K562 (cell line): ENCODE measurements around the gene SLC16A1. TPM values are rescaled to one million over a fixed set of nuclear protein-coding genes. Genes with fewer than 3 reads are reported as not detected.
A peak's percentile ranks its signal among the peaks of the same experiment; 100 is the strongest.

Source experiments
- LARP7 ChIP-seq: fragments of 450-650 bp; IDR thresholded peaks from 2 replicates; pipeline ENCODE4 v1.6.1; 2016
- PML ChIP-seq: IDR thresholded peaks from 2 replicates; pipeline ENCODE4 v1.6.1; 2012; ENCODE audit warnings: low read length, inconsistent platforms
- RBM14 ChIP-seq: fragments of 200-400 bp; formaldehyde crosslinking; IDR thresholded peaks from 2 replicates; pipeline ENCODE4 v1.6.1; 2018; ENCODE audit warnings: low read depth, mild to moderate bottlenecking, low read length, moderate library complexity, borderline replicate concordance; ENCODE audit not compliant: insufficient read depth
- RCOR1 ChIP-seq, 2 experiments: IDR thresholded peaks; 2 replicates each; pipeline ENCODE4 v1.6.1; 2012; ENCODE audit warnings: low read depth in 2 of 2, low read length in 2 of 2, borderline replicate concordance in 1 of 2, improper control_type of control experiment in 1 of 2
- STAG1 ChIP-seq: sonication (generic); formaldehyde crosslinking; IDR thresholded peaks from 2 replicates; pipeline ENCODE4 v1.5.0; 2020; ENCODE audit warnings: missing genetic modification reagents, borderline replicate concordance
- ZC3H8 ChIP-seq: fragments of 450-650 bp; IDR thresholded peaks from 2 replicates; pipeline ENCODE4 v1.6.1; 2017
- ZNF175 ChIP-seq: fragments of 200-800 bp; sonication (Bioruptor generic); IDR thresholded peaks from 2 replicates; pipeline ENCODE4 v1.6.1; 2016; ENCODE audit warnings: low read depth, mild to moderate bottlenecking, missing genetic modification characterization, missing compliant biosample characterization
- polyA plus RNA-seq, 8 experiments: library from polyadenylated mRNA; depleted of rRNA in 4 of 8; stranded (reverse) in 5 of 8; unstranded in 3 of 8; fragments of >200 nt; fragmentation: Nextera tagmentation in 2 of 8; fragmentation: Illumina TruSeq in 1 of 8; extraction: Ambion mirVana in 2 of 8; extraction: Trizol in 1 of 8; gene quantifications; 2 replicates each; pipeline versions ENCODE4 v1.2.1 to v1.2.3, GENCODE V29; 2011 to 2014; ENCODE audit warnings: inconsistent platforms in 1 of 8, missing spikeins in 1 of 8
- total RNA-seq, 7 experiments: library from RNA; depleted of rRNA in 6 of 7; stranded (reverse); fragments of >200 nt in 6 of 7; fragmentation: Illumina TruSeq in 2 of 7; extraction: Trizol in 2 of 7; gene quantifications; 2 replicates each; pipeline versions ENCODE4 v1.2.1 to v1.2.3, GENCODE V29; 2011 to 2021; ENCODE audit warnings: low replicate concordance in 1 of 7
- TF ChIP-seq, protein P1 (sequence below): fragments of 450-650 bp; IDR thresholded peaks from 2 replicates; pipeline ENCODE4 v1.7.1; 2018; ENCODE audit warnings: mild to moderate bottlenecking, low read depth; ENCODE audit not compliant: partially characterized antibody
- TF ChIP-seq, protein P2 (sequence below), 2 experiments: fragments of 450-650 bp; conservative IDR thresholded peaks; 2 replicates each; pipeline ENCODE4 v1.6.1; 2017; ENCODE audit warnings: mild to moderate bottlenecking in 2 of 2, moderate library complexity in 2 of 2
- TF ChIP-seq, protein P3 (sequence below): fragments of 450-650 bp; formaldehyde crosslinking; IDR thresholded peaks from 2 replicates; pipeline ENCODE4 v1.4.0; 2020; ENCODE audit warnings: mild to moderate bottlenecking
- TF ChIP-seq, protein P4 (sequence below), 2 experiments: fragments of 150-350 bp in 1 of 2; IDR thresholded peaks; 2 replicates each; pipeline ENCODE4 v1.6.1; 2012 to 2016; ENCODE audit warnings: low read depth in 2 of 2, low read length in 2 of 2, mild to moderate bottlenecking in 1 of 2, moderate library complexity in 1 of 2
- TF ChIP-seq, protein P5 (sequence below): IDR thresholded peaks from 3 replicates; pipeline ENCODE4 v1.6.1; 2011; ENCODE audit warnings: borderline replicate concordance, mild to moderate bottlenecking; ENCODE audit not compliant: insufficient read length, insufficient read depth
- TF ChIP-seq, protein P6 (sequence below): sonication (generic); formaldehyde crosslinking; IDR thresholded peaks from 2 replicates; pipeline ENCODE4 v1.9.0; 2022; ENCODE audit warnings: mild to moderate bottlenecking, missing genetic modification reagents

SLC16A1 gene
- total and polyA plus RNA-seq, 9 of the 15 experiments (the other 6 are each of a cell fraction or from before 2014, with no cell fraction given) = 73.1 to 244 (median 117) TPM

DNA sequence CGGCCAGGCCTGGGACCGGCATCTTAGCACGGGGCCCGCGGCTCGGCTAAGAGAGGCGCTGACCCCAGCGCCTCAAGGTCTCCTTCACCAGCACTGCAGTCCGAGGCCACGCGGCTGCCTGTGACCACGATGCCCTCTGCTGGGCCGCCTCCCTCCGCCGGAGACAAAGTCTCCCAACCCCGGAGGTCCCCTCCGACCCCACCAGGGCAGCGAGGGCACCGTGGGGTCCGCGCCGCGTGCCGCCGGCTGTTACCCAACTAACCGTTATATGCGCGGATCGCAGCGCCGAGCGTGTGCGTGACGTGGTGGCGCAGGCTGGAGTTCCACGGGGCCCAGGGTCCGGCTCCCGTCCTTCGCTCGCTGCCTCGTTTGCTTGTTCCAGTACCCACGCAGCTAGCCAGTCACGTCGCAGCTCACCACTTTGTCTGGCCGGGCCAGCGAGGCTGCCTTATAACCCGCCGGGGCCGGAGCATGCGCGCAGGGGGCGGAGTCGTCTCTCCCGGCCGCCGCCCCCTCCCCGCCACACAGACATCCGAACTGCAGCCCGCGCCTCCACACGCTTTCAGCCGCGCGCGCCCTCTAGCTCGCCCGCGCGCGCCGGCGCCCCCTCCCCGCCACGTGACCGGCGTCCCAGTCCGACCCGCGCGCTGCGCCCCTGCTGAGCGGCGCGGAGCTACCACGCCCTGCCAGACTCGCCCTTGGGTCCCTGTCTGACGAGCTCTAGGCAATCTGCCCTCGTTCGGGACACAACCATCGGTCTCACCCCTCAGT is at the start of gene SLC16A1 (continued):
- TF ChIP-seq, protein P1, sequence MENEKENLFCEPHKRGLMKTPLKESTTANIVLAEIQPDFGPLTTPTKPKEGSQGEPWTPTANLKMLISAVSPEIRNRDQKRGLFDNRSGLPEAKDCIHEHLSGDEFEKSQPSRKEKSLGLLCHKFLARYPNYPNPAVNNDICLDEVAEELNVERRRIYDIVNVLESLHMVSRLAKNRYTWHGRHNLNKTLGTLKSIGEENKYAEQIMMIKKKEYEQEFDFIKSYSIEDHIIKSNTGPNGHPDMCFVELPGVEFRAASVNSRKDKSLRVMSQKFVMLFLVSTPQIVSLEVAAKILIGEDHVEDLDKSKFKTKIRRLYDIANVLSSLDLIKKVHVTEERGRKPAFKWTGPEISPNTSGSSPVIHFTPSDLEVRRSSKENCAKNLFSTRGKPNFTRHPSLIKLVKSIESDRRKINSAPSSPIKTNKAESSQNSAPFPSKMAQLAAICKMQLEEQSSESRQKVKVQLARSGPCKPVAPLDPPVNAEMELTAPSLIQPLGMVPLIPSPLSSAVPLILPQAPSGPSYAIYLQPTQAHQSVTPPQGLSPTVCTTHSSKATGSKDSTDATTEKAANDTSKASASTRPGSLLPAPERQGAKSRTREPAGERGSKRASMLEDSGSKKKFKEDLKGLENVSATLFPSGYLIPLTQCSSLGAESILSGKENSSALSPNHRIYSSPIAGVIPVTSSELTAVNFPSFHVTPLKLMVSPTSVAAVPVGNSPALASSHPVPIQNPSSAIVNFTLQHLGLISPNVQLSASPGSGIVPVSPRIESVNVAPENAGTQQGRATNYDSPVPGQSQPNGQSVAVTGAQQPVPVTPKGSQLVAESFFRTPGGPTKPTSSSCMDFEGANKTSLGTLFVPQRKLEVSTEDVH = no peak
- TF ChIP-seq, protein P2, sequence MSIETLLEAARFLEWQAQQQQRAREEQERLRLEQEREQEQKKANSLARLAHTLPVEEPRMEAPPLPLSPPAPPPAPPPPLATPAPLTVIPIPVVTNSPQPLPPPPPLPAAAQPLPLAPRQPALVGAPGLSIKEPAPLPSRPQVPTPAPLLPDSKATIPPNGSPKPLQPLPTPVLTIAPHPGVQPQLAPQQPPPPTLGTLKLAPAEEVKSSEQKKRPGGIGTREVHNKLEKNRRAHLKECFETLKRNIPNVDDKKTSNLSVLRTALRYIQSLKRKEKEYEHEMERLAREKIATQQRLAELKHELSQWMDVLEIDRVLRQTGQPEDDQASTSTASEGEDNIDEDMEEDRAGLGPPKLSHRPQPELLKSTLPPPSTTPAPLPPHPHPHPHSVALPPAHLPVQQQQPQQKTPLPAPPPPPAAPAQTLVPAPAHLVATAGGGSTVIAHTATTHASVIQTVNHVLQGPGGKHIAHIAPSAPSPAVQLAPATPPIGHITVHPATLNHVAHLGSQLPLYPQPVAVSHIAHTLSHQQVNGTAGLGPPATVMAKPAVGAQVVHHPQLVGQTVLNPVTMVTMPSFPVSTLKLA (conservative IDR thresholded peaks at IDR 0.05) = peak; percentile 83 to 91
- TF ChIP-seq ZC3H8 (no peak), RBM14 (no peak; the same call in 1 of the 2 replicates), RCOR1 (IDR thresholded peaks at IDR 0.05; ENCODE audit: borderline replicate concordance in 1 of 2, low read depth in 2 of 2, low read length in 2 of 2) (peak in 1 of 2 experiments; percentile 85; a peak in 2 of 4 replicates), ZNF175 (CRISPR knock-in tag) (no peak; the same call in 1 of the 2 replicates), PML (peak; percentile 80), STAG1 (CRISPR knock-in tag) (peak; percentile 31; the same call in 1 of the 2 replicates), LARP7 (peak; percentile 88; the same call in 1 of the 2 replicates)
- TF ChIP-seq, protein P3, sequence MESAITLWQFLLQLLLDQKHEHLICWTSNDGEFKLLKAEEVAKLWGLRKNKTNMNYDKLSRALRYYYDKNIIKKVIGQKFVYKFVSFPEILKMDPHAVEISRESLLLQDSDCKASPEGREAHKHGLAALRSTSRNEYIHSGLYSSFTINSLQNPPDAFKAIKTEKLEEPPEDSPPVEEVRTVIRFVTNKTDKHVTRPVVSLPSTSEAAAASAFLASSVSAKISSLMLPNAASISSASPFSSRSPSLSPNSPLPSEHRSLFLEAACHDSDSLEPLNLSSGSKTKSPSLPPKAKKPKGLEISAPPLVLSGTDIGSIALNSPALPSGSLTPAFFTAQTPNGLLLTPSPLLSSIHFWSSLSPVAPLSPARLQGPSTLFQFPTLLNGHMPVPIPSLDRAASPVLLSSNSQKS (CRISPR knock-in tag) = no peak
- TF ChIP-seq, protein P4, sequence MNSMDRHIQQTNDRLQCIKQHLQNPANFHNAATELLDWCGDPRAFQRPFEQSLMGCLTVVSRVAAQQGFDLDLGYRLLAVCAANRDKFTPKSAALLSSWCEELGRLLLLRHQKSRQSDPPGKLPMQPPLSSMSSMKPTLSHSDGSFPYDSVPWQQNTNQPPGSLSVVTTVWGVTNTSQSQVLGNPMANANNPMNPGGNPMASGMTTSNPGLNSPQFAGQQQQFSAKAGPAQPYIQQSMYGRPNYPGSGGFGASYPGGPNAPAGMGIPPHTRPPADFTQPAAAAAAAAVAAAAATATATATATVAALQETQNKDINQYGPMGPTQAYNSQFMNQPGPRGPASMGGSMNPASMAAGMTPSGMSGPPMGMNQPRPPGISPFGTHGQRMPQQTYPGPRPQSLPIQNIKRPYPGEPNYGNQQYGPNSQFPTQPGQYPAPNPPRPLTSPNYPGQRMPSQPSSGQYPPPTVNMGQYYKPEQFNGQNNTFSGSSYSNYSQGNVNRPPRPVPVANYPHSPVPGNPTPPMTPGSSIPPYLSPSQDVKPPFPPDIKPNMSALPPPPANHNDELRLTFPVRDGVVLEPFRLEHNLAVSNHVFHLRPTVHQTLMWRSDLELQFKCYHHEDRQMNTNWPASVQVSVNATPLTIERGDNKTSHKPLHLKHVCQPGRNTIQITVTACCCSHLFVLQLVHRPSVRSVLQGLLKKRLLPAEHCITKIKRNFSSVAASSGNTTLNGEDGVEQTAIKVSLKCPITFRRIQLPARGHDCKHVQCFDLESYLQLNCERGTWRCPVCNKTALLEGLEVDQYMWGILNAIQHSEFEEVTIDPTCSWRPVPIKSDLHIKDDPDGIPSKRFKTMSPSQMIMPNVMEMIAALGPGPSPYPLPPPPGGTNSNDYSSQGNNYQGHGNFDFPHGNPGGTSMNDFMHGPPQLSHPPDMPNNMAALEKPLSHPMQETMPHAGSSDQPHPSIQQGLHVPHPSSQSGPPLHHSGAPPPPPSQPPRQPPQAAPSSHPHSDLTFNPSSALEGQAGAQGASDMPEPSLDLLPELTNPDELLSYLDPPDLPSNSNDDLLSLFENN (IDR thresholded peaks at IDR 0.05; ENCODE audit: low read depth in 2 of 2, low read length in 2 of 2) = 0 out of 4 replicates have a peak, but pooled peaks of 1 of the 2 experiments have one; percentile 3
- TF ChIP-seq, protein P5, sequence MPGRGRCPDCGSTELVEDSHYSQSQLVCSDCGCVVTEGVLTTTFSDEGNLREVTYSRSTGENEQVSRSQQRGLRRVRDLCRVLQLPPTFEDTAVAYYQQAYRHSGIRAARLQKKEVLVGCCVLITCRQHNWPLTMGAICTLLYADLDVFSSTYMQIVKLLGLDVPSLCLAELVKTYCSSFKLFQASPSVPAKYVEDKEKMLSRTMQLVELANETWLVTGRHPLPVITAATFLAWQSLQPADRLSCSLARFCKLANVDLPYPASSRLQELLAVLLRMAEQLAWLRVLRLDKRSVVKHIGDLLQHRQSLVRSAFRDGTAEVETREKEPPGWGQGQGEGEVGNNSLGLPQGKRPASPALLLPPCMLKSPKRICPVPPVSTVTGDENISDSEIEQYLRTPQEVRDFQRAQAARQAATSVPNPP = no peak
- TF ChIP-seq, protein P6, sequence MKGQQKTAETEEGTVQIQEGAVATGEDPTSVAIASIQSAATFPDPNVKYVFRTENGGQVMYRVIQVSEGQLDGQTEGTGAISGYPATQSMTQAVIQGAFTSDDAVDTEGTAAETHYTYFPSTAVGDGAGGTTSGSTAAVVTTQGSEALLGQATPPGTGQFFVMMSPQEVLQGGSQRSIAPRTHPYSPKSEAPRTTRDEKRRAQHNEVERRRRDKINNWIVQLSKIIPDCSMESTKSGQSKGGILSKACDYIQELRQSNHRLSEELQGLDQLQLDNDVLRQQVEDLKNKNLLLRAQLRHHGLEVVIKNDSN (CRISPR knock-in tag) = peak; percentile 94
